HCT116 (cell line): ENCODE data around the gene PLA2G10. TPM values are rescaled to one million over a fixed set of nuclear protein-coding genes. Genes with fewer than 3 reads are reported as not detected.

Experiments used
- ATAC-seq: fragments of 200-7000 bp; cut with Tn5 transposase; 2 replicates; pipeline ENCODE4 v1.9.1; 2020; ENCODE audit warnings: mild to moderate bottlenecking, moderate library complexity
- BruUV-seq: library from RNA; stranded (reverse); fragments of 400-500 nt; replicated peaks from 2 replicates; lab custom pipeline; 2021; lab: Mats Ljungman, UMichigan
- CTCF ChIA-PET: fragments of 300-600 bp; sonication (Branson Sonifier 250); formaldehyde crosslinking; loops from one replicate; lab custom pipeline; 2021; ENCODE audit warnings: antibody characterized with exemption; lab: Charles Lee
- POLR2A ChIA-PET: fragments of 300-600, 350-600 bp; sonication (Branson Sonifier 250); formaldehyde crosslinking; loops from one replicate; lab custom pipeline; 2021; ENCODE audit warnings: antibody characterized with exemption; lab: Charles Lee
- RAD21 ChIA-PET, 2 experiments: fragments of 300-600 bp; sonication (Branson Sonifier 250); formaldehyde crosslinking; loops; one replicate each; lab custom pipeline; 2023; ENCODE audit warnings: low total read pairs in 2 of 2; ENCODE audit not compliant: uncharacterized antibody in 2 of 2, unreplicated experiment in 2 of 2, low non-redundant PET in 1 of 2; lab: Charles Lee
- DNase-seq: peaks from one replicate; pipeline ENCODE4 v3.0.0-alpha.2; 2010; ENCODE audit warnings: low read depth, low spot score
- H2AFZ ChIP-seq: fragments of 200-600 bp; shearing (Covaris generic), sonication (generic); 2 replicates; pipeline ENCODE4 v1.6.1; 2017; ENCODE audit warnings: low read depth, mixed run types, mixed read lengths, antibody characterized with exemption, low read length; ENCODE audit not compliant: poor library complexity, severe bottlenecking
- H3K27ac ChIP-seq: 2 replicates; pipeline ENCODE4 v1.5.1; 2012; ENCODE audit warnings: low read depth, low read length
- H3K27me3 ChIP-seq: fragments of 200-600 bp; sonication (generic); 2 replicates; pipeline ENCODE4 v1.6.1; 2016; ENCODE audit warnings: mixed run types, low read length, mixed read lengths; ENCODE audit not compliant: insufficient read depth
- H3K36me3 ChIP-seq, 2 experiments: fragments of 200-500 bp in 1 of 2; fragments of 200-600 bp in 1 of 2; sonication (Bioruptor generic) in 1 of 2; sonication (generic) in 1 of 2; 2 replicates each; pipeline versions ENCODE4 v1.5.1 to v1.6.1; 2014 to 2016; ENCODE audit warnings: low read length in 2 of 2, inconsistent platforms in 1 of 2, mixed read lengths in 1 of 2, mixed run types in 1 of 2; ENCODE audit not compliant: insufficient read depth in 2 of 2, control insufficient read depth in 1 of 2
- H3K4me1 ChIP-seq, 2 experiments: fragments of 200-600 bp in 1 of 2; sonication (generic) in 1 of 2; 2 replicates each; pipeline versions ENCODE4 v1.5.1 to v1.6.1; 2012 to 2017; ENCODE audit warnings: low read length in 2 of 2, inconsistent platforms in 1 of 2, mild to moderate bottlenecking in 1 of 2, mixed read lengths in 1 of 2, mixed run types in 1 of 2, moderate library complexity in 1 of 2; ENCODE audit not compliant: insufficient read depth in 2 of 2, control insufficient read depth in 1 of 2
- H3K4me2 ChIP-seq: fragments of 200-600 bp; sonication (generic); 2 replicates; pipeline ENCODE4 v1.6.1; 2017; ENCODE audit warnings: mixed run types, low read length, mixed read lengths
- H3K4me3 ChIP-seq, 2 experiments: fragments of 200-600 bp in 1 of 2; sonication (generic) in 1 of 2; replicated peaks in 1 of 2; 2 replicates each; pipeline ENCODE4 v1.5.1; 2011 to 2016; ENCODE audit warnings: low read length in 2 of 2, control low read depth in 1 of 2, low read depth in 1 of 2, mild to moderate bottlenecking in 1 of 2, mixed read lengths in 1 of 2, mixed run types in 1 of 2
- H3K79me2 ChIP-seq: fragments of 200-600 bp; sonication (generic); 2 replicates; pipeline ENCODE4 v1.6.1; 2017; ENCODE audit warnings: mild to moderate bottlenecking, mixed run types, low read length, moderate library complexity, mixed read lengths; ENCODE audit not compliant: insufficient read depth
- H3K9ac ChIP-seq: fragments of 200-600 bp; sonication (generic); 2 replicates; pipeline ENCODE4 v1.6.1; 2016; ENCODE audit warnings: low read length, mixed read lengths
- H3K9me2 ChIP-seq: fragments of 200-600 bp; sonication (generic), shearing (Covaris generic); 2 replicates; pipeline ENCODE4 v1.6.1; 2017; ENCODE audit warnings: mixed run types, mild to moderate bottlenecking, moderate library complexity; ENCODE audit not compliant: insufficient read depth
- H3K9me3 ChIP-seq, 2 experiments: fragments of 200-500 bp in 1 of 2; fragments of 200-600 bp in 1 of 2; sonication (Bioruptor generic) in 1 of 2; sonication (generic) in 1 of 2; 2 replicates each; pipeline ENCODE4 v1.6.1; 2014 to 2017; ENCODE audit warnings: low read length in 2 of 2, mixed read lengths in 2 of 2, inconsistent platforms in 1 of 2, low read depth in 1 of 2, mild to moderate bottlenecking in 1 of 2, mixed run types in 1 of 2, moderate library complexity in 1 of 2; ENCODE audit not compliant: control insufficient read depth in 1 of 2, insufficient read depth in 1 of 2
- H4K20me1 ChIP-seq: fragments of 200-600 bp; sonication (generic), shearing (Covaris generic); 2 replicates; pipeline ENCODE4 v1.6.1; 2017; ENCODE audit warnings: mixed run types, mild to moderate bottlenecking, moderate library complexity; ENCODE audit not compliant: insufficient read depth
- CBX3 ChIP-seq: IDR thresholded peaks from 2 replicates; pipeline ENCODE4 v1.6.1; 2012; ENCODE audit warnings: low read depth
- CEBPB ChIP-seq: IDR thresholded peaks from 2 replicates; pipeline ENCODE4 v1.6.1; 2012; ENCODE audit warnings: low read depth
- CTCF ChIP-seq, 3 experiments: fragments of 200-600 bp in 1 of 3; sonication (generic) in 1 of 3; IDR thresholded peaks in 2 of 3; conservative IDR thresholded peaks in 1 of 3; 2 replicates each; pipeline ENCODE4 v1.5.1; 2012 to 2017; ENCODE audit warnings: low read depth in 2 of 3, low read length in 2 of 3, antibody characterized with exemption in 1 of 3, borderline replicate concordance in 1 of 3, control low read depth in 1 of 3, mild to moderate bottlenecking in 1 of 3, mixed read lengths in 1 of 3, mixed run types in 1 of 3, moderate library complexity in 1 of 3; ENCODE audit not compliant: insufficient read depth in 1 of 3
- ELF1 ChIP-seq: IDR thresholded peaks from 2 replicates; pipeline ENCODE4 v1.6.1; 2012; ENCODE audit warnings: low read depth, borderline replicate concordance
- FOSL1 ChIP-seq: IDR thresholded peaks from 2 replicates; pipeline ENCODE4 v1.6.1; 2012; ENCODE audit warnings: low read depth
- JUND ChIP-seq: IDR thresholded peaks from 2 replicates; pipeline ENCODE4 v1.6.1; 2012
- POLR2AphosphoS5 ChIP-seq: IDR thresholded peaks from 2 replicates; pipeline ENCODE4 v1.6.1; 2011; ENCODE audit warnings: mild to moderate bottlenecking, low read depth, low read length, moderate library complexity
- REST ChIP-seq: IDR thresholded peaks from 2 replicates; pipeline ENCODE4 v1.6.1; 2012; ENCODE audit warnings: low read depth
- SIN3A ChIP-seq: IDR thresholded peaks from 2 replicates; pipeline ENCODE4 v1.6.1; 2012; ENCODE audit warnings: low read depth
- SRF ChIP-seq: IDR thresholded peaks from 2 replicates; pipeline ENCODE4 v1.6.1; 2012; ENCODE audit warnings: low read depth
- TCF7L2 ChIP-seq: IDR thresholded peaks from 2 replicates; pipeline ENCODE4 v1.7.0; 2011; ENCODE audit warnings: borderline replicate concordance, inconsistent platforms; ENCODE audit not compliant: insufficient read depth, insufficient read length; ENCODE audit errors: extremely low read depth
- YY1 ChIP-seq: IDR thresholded peaks from 2 replicates; pipeline ENCODE4 v1.6.1; 2011; ENCODE audit warnings: low read length, low read depth, moderate library complexity, mild to moderate bottlenecking; ENCODE audit not compliant: insufficient replicate concordance; ENCODE audit errors: extremely low read depth
- ZBTB33 ChIP-seq: IDR thresholded peaks from 2 replicates; pipeline ENCODE4 v1.6.1; 2011; ENCODE audit warnings: mild to moderate bottlenecking, low read length, moderate library complexity; ENCODE audit not compliant: insufficient replicate concordance; ENCODE audit errors: extremely low read depth
- ZFX ChIP-seq: fragments of 450-650 bp; IDR thresholded peaks from 2 replicates; pipeline ENCODE4 v1.6.1; 2017
- ZNF274 ChIP-seq: fragments of 200-500 bp; sonication (Bioruptor generic); IDR thresholded peaks from 2 replicates; pipeline ENCODE4 v1.6.1; 2014; ENCODE audit warnings: mild to moderate bottlenecking, low read depth, low read length, inconsistent platforms
- intact Hi-C: fragments of 100-400 bp; cut with micrococcal nuclease; formaldehyde crosslinking; loops from 2 replicates; pipeline ENCODE4 v1.10.0; 2022
- total RNA-seq: library from RNA; stranded (reverse); gene quantifications from one replicate; pipeline ENCODE4 v1.2.1, GENCODE V29; 2021; ENCODE audit not compliant: unreplicated experiment

PLA2G10 gene
- total RNA-seq, 1 experiment from 2014 or later, result not detected

- ChIA-PET CTCF (no interaction called here), RAD21 (no interaction called here), POLR2A (no interaction called here)
- no peaks in the 10 kb centered on the region for H3K4me1 ChIP-seq
- BruUV-seq, result no TSS peak
- no peaks in the 10 kb centered on the region for H4K20me1 ChIP-seq
- no peak overlapping the region for H2AFZ ChIP-seq
- H3K9me2 ChIP-seq, result no peaks in the 10 kb centered on the region
- no peaks in the 10 kb centered on the region for H3K9me3 ChIP-seq
- no peak for ATAC-seq
- H3K36me3 ChIP-seq, result no peaks in the 10 kb centered on the region
- intact Hi-C loops, result no loop called here
- H3K27ac ChIP-seq, result no peak overlapping the region
- no peaks in the 10 kb centered on the region for H3K79me2 ChIP-seq
- no peak overlapping the region for H3K4me3 ChIP-seq
- H3K27me3 ChIP-seq, result no peaks in the 10 kb centered on the region
- no peak overlapping the region for H3K4me2 ChIP-seq
- TF ChIP-seq JUND (no peak), SIN3A (no peak), ELF1 (no peak), POLR2AphosphoS5 (no peak), SRF (no peak), FOSL1 (no peak), CTCF (IDR thresholded peaks at IDR 0.05 in 2 of 3, conservative IDR thresholded peaks at IDR 0.05 in 1 of 3; ENCODE audit: borderline replicate concordance in 1 of 3, insufficient read depth in 1 of 3, low read depth in 2 of 3, low read length in 2 of 3) (no peak), CBX3 (no peak), REST (no peak), ZNF274 (no peak), ZBTB33 (no peak), YY1 (no peak), CEBPB (no peak), TCF7L2 (no peak), ZFX (no peak)
- no peak overlapping the region for H3K9ac ChIP-seq
- no peak for DNase-seq
Observed at GRCh38 chr16:14678748-14679497, 15.2 kb downstream of the PLA2G10 start.
